HepG2 (cell line): ENCODE results near the gene ASPRV1. TPM values are rescaled to one million over a fixed set of nuclear protein-coding genes. Genes with fewer than 3 reads are reported as not detected.

Experiments
- CHD2 ChIP-seq: IDR thresholded peaks from 2 replicates; pipeline ENCODE4 v1.6.1; 2011; ENCODE audit warnings: low read depth, low read length, improper control_type of control experiment
- GFI1 ChIP-seq: sonication (generic); formaldehyde crosslinking; IDR thresholded peaks from 2 replicates; pipeline ENCODE4 v1.5.0; 2020; ENCODE audit warnings: missing genetic modification reagents, mild to moderate bottlenecking, borderline replicate concordance
- HIVEP1 ChIP-seq: sonication (generic); formaldehyde crosslinking; IDR thresholded peaks from 2 replicates; pipeline ENCODE4 v1.4.0; 2020; ENCODE audit warnings: mild to moderate bottlenecking, missing genetic modification reagents
- HOXA3 ChIP-seq: sonication (generic); formaldehyde crosslinking; IDR thresholded peaks from 2 replicates; pipeline ENCODE4 v1.5.0; 2020; ENCODE audit warnings: missing genetic modification reagents
- RBFOX2 ChIP-seq: fragments of 200-400 bp; formaldehyde crosslinking; IDR thresholded peaks from 2 replicates; pipeline ENCODE4 v1.6.1; 2017; ENCODE audit warnings: low read depth, mild to moderate bottlenecking, low read length
- SMARCC2 ChIP-seq: fragments of 450-650 bp; IDR thresholded peaks from 2 replicates; pipeline ENCODE4 v1.6.1; 2017; ENCODE audit warnings: antibody characterized with exemption, mild to moderate bottlenecking
- ZBTB1 ChIP-seq: sonication (generic); formaldehyde crosslinking; IDR thresholded peaks from 2 replicates; pipeline ENCODE4 v1.4.0; 2020; ENCODE audit warnings: missing genetic modification reagents, borderline replicate concordance
- ZNF773 ChIP-seq: sonication (generic); formaldehyde crosslinking; IDR thresholded peaks from 2 replicates; pipeline ENCODE4 v1.4.0; 2020; ENCODE audit warnings: missing genetic modification reagents, borderline replicate concordance
- ZNF883 ChIP-seq: sonication (generic); formaldehyde crosslinking; IDR thresholded peaks from 2 replicates; pipeline ENCODE4 v1.5.1; 2020; ENCODE audit warnings: mild to moderate bottlenecking, missing genetic modification reagents; ENCODE audit errors: not compliant biosample characterization
- polyA plus RNA-seq, 8 experiments: library from polyadenylated mRNA; depleted of rRNA in 3 of 8; stranded (reverse) in 7 of 8; unstranded in 1 of 8; fragments of >200 nt; fragmentation: Illumina TruSeq in 4 of 8; extraction: Trizol in 4 of 8; gene quantifications; 2 replicates each; pipeline versions ENCODE4 v1.2.1 to v1.2.3, GENCODE V29; 2011 to 2016; ENCODE audit warnings: low read depth in 4 of 8, missing spikeins in 1 of 8, mixed read lengths in 1 of 8; ENCODE audit not compliant: insufficient read depth in 1 of 8
- total RNA-seq, 5 experiments: library from RNA; depleted of rRNA; stranded (reverse); fragments of >200 nt; fragmentation: Illumina TruSeq; extraction: Trizol; gene quantifications; 2 replicates each; pipeline ENCODE4 v1.2.3, GENCODE V29; 2016; ENCODE audit warnings: low read depth in 1 of 5
- TF ChIP-seq, protein P1 (sequence below): sonication (generic); formaldehyde crosslinking; IDR thresholded peaks from one replicate; pipeline ENCODE4 v1.5.1; 2020; ENCODE audit warnings: mild to moderate bottlenecking, missing genetic modification reagents; ENCODE audit errors: not compliant biosample characterization
- TF ChIP-seq, protein P2 (sequence below): sonication (generic); formaldehyde crosslinking; IDR thresholded peaks from 2 replicates; pipeline ENCODE4 v1.8.0; 2022; ENCODE audit warnings: mild to moderate bottlenecking, missing genetic modification reagents, moderate library complexity
- TF ChIP-seq, protein P3 (sequence below): sonication (generic); formaldehyde crosslinking; IDR thresholded peaks from 2 replicates; pipeline ENCODE4 v1.4.0; 2020; ENCODE audit warnings: mild to moderate bottlenecking, low read depth, missing genetic modification reagents
- TF ChIP-seq, protein P4 (sequence below): IDR thresholded peaks from 2 replicates; pipeline ENCODE4 v1.6.1; 2016; ENCODE audit warnings: missing genetic modification reagents, missing compliant biosample characterization
- TF ChIP-seq, protein P5 (sequence below): sonication (generic); formaldehyde crosslinking; IDR thresholded peaks from 2 replicates; pipeline ENCODE4 v1.4.0; 2020; ENCODE audit warnings: mild to moderate bottlenecking, missing genetic modification reagents

Gene ASPRV1
- total and polyA plus RNA-seq, 2 of the 13 experiments (the other 11 are each of a cell fraction or from before 2014, with no cell fraction given) = 0.40 to 0.48 TPM

DNA sequence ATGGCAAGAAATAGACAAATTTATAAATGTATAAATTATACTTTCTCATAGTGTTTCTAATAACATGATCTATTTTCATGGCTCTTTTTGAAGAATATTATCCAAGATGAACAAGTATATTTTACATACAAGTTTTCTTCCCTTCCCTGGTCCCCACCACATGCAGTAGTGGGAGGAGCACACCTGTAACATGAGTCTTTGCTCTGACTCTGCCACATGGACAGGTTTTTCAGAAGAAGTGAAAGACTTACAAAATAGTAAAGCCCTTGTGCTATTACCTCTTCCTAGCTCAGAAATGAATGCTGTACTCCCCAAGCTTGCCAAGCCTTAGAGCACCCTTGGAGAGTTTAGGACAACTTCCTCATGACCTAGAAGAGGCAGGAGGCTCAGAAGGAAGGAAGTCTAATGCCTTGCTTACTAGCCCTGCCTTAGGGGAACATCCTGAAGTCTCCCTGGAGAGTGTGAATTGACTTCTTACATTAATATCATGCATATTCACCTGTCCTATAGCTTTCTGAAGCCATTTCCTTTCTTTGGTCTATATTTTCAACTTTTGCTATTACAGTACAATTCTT lies 28.1 kb downstream of the ASPRV1 start (continued):
- TF ChIP-seq, protein P1, sequence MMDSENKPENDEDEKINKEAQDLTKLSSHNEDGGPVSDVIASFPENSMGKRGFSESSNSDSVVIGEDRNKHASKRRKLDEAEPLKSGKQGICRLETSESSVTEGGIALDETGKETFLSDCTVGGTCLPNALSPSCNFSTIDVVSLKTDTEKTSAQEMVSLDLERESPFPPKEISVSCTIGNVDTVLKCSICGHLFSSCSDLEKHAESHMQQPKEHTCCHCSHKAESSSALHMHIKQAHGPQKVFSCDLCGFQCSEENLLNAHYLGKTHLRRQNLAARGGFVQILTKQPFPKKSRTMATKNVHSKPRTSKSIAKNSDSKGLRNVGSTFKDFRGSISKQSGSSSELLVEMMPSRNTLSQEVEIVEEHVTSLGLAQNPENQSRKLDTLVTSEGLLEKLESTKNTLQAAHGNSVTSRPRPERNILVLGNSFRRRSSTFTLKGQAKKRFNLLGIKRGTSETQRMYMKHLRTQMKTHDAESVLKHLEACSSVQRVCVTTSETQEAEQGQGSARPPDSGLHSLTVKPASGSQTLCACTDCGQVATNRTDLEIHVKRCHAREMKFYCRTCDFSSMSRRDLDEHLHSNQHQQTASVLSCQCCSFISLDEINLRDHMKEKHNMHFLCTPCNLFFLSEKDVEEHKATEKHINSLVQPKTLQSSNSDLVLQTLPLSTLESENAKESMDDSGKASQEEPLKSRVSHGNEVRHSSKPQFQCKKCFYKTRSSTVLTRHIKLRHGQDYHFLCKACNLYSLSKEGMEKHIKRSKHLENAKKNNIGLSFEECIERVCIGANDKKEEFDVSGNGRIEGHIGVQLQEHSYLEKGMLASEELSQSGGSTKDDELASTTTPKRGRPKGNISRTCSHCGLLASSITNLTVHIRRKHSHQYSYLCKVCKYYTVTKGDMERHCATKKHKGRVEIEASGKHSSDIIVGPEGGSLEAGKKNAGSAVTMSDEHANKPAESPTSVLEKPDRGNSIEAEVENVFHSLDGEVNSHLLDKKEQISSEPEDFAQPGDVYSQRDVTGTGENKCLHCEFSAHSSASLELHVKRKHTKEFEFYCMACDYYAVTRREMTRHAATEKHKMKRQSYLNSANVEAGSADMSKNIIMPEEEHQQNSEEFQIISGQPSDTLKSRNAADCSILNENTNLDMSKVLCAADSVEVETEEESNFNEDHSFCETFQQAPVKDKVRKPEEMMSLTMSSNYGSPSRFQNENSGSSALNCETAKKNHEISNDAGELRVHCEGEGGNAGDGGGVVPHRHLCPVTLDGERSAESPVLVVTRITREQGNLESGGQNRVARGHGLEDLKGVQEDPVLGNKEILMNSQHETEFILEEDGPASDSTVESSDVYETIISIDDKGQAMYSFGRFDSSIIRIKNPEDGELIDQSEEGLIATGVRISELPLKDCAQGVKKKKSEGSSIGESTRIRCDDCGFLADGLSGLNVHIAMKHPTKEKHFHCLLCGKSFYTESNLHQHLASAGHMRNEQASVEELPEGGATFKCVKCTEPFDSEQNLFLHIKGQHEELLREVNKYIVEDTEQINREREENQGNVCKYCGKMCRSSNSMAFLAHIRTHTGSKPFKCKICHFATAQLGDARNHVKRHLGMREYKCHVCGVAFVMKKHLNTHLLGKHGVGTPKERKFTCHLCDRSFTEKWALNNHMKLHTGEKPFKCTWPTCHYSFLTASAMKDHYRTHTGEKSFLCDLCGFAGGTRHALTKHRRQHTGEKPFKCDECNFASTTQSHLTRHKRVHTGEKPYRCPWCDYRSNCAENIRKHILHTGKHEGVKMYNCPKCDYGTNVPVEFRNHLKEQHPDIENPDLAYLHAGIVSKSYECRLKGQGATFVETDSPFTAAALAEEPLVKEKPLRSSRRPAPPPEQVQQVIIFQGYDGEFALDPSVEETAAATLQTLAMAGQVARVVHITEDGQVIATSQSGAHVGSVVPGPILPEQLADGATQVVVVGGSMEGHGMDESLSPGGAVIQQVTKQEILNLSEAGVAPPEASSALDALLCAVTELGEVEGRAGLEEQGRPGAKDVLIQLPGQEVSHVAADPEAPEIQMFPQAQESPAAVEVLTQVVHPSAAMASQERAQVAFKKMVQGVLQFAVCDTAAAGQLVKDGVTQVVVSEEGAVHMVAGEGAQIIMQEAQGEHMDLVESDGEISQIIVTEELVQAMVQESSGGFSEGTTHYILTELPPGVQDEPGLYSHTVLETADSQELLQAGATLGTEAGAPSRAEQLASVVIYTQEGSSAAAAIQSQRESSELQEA = no peak
- TF ChIP-seq, protein P2, sequence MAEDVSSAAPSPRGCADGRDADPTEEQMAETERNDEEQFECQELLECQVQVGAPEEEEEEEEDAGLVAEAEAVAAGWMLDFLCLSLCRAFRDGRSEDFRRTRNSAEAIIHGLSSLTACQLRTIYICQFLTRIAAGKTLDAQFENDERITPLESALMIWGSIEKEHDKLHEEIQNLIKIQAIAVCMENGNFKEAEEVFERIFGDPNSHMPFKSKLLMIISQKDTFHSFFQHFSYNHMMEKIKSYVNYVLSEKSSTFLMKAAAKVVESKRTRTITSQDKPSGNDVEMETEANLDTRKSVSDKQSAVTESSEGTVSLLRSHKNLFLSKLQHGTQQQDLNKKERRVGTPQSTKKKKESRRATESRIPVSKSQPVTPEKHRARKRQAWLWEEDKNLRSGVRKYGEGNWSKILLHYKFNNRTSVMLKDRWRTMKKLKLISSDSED = no peak
- TF ChIP-seq, protein P3, sequence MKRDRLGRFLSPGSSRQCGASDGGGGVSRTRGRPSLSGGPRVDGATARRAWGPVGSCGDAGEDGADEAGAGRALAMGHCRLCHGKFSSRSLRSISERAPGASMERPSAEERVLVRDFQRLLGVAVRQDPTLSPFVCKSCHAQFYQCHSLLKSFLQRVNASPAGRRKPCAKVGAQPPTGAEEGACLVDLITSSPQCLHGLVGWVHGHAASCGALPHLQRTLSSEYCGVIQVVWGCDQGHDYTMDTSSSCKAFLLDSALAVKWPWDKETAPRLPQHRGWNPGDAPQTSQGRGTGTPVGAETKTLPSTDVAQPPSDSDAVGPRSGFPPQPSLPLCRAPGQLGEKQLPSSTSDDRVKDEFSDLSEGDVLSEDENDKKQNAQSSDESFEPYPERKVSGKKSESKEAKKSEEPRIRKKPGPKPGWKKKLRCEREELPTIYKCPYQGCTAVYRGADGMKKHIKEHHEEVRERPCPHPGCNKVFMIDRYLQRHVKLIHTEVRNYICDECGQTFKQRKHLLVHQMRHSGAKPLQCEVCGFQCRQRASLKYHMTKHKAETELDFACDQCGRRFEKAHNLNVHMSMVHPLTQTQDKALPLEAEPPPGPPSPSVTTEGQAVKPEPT (CRISPR knock-in tag) = no peak
- TF ChIP-seq ZBTB1 = no peak
- no peak for TF ChIP-seq HIVEP1 (CRISPR knock-in tag)
- TF ChIP-seq ZNF883 (CRISPR knock-in tag) = no peak
- TF ChIP-seq CHD2 = no peak
- no peak for TF ChIP-seq RBFOX2
- no peak for TF ChIP-seq ZNF773 (CRISPR knock-in tag)
- TF ChIP-seq, protein P4, sequence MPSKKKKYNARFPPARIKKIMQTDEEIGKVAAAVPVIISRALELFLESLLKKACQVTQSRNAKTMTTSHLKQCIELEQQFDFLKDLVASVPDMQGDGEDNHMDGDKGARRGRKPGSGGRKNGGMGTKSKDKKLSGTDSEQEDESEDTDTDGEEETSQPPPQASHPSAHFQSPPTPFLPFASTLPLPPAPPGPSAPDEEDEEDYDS (CRISPR knock-in tag) = no peak
- TF ChIP-seq SMARCC2 = no peak
- TF ChIP-seq GFI1 (CRISPR knock-in tag) = no peak
- TF ChIP-seq, protein P5, sequence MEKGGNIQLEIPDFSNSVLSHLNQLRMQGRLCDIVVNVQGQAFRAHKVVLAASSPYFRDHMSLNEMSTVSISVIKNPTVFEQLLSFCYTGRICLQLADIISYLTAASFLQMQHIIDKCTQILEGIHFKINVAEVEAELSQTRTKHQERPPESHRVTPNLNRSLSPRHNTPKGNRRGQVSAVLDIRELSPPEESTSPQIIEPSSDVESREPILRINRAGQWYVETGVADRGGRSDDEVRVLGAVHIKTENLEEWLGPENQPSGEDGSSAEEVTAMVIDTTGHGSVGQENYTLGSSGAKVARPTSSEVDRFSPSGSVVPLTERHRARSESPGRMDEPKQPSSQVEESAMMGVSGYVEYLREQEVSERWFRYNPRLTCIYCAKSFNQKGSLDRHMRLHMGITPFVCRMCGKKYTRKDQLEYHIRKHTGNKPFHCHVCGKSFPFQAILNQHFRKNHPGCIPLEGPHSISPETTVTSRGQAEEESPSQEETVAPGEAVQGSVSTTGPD (CRISPR knock-in tag) = no peak
- TF ChIP-seq HOXA3 (CRISPR knock-in tag) = no peak
